ACHN (cell line): ENCODE data around the gene CHD9NB.
"Not testable (repeated sequence)": the region's sequence is repeated elsewhere in the genome, so short reads cannot be mapped to it uniquely, and the experiment has no call there.

Source experiments
- DNase-seq: peaks from one replicate; pipeline ENCODE4 v3.0.0-alpha.2; 2015
- in situ Hi-C: cut with HindIII; loops from 2 replicates; pipeline ENCODE4 v1.10.0; 2017; ENCODE audit warnings: low sequenced_read_pairs, low pct_ligation_motif_present, low pct_unique_long_range_greater_than_20kb

Gene CHD9NB

GRCh38 chr16:53085369-53085843 lies 32.7 kb upstream of the CHD9NB start:
- no peak for DNase-seq
- in situ Hi-C loops: no loop called here

GRCh38 chr16:53084746-53085334 lies 32.1 kb upstream of the CHD9NB start:
- no peak for DNase-seq
- in situ Hi-C loops: no loop called here

- DNase-seq: no peak
- in situ Hi-C loops: no loop called here
Observed at GRCh38 chr16:53084141-53084541, 31.4 kb upstream of the CHD9NB start.

GRCh38 chr16:53083119-53083518 lies 30.4 kb upstream of the CHD9NB start:
- in situ Hi-C loops: no loop called here
- no peak for DNase-seq

- no peak for DNase-seq
- in situ Hi-C loops: no loop called here
Observed at GRCh38 chr16:53082509-53082908, 29.8 kb upstream of the CHD9NB start.

GRCh38 chr16:53081686-53082407 lies 29.1 kb upstream of the CHD9NB start:
- DNase-seq: no peak
- in situ Hi-C loops: no loop called here

- in situ Hi-C loops: no loop called here
- no peak for DNase-seq
Observed at GRCh38 chr16:53081032-53081424, 28.3 kb upstream of the CHD9NB start.

- no peak for DNase-seq
- in situ Hi-C loops: no loop called here
Observed at GRCh38 chr16:53080345-53081031, 27.8 kb upstream of the CHD9NB start.

- in situ Hi-C loops: no loop called here
Observed at GRCh38 chr16:53078765-53079485, 26.2 kb upstream of the CHD9NB start.

GRCh38 chr16:53078247-53078646 lies 25.6 kb upstream of the CHD9NB start:
- in situ Hi-C loops: no loop called here
- DNase-seq: no peak

More at GRCh38 chr16:53078765-53079485, 26.2 kb upstream of the CHD9NB start:
- DNase-seq: no peak

- in situ Hi-C loops, DNase-seq: not testable (repeated sequence)
Observed at GRCh38 chr16:53075461-53075860, 22.8 kb upstream of the CHD9NB start.

- in situ Hi-C loops, DNase-seq: not testable (repeated sequence)
Observed at GRCh38 chr16:53074296-53074695, 21.6 kb upstream of the CHD9NB start.

GRCh38 chr16:53073022-53073421 lies 20.3 kb upstream of the CHD9NB start:
- in situ Hi-C loops: no loop called here
- no peak for DNase-seq

- in situ Hi-C loops: no loop called here
- DNase-seq: no peak
Observed at GRCh38 chr16:53071748-53072301, 19.1 kb upstream of the CHD9NB start.

GRCh38 chr16:53069772-53070171 lies 17.1 kb upstream of the CHD9NB start:
- no peak for DNase-seq
- in situ Hi-C loops: no loop called here

- in situ Hi-C loops: no loop called here
- no peak for DNase-seq
Observed at GRCh38 chr16:53068423-53068833, 15.7 kb upstream of the CHD9NB start.

- no peak for DNase-seq
- in situ Hi-C loops: no loop called here
Observed at GRCh38 chr16:53067675-53068074, 15.0 kb upstream of the CHD9NB start.

GRCh38 chr16:53065461-53066061 lies 12.9 kb upstream of the CHD9NB start:
- DNase-seq: no peak
- in situ Hi-C loops: no loop called here
